ENCODE measurements around the gene SLC35B1. TPM values are rescaled to one million over a fixed set of nuclear protein-coding genes. Genes with fewer than 3 reads are reported as not detected.

Gene SLC35B1
- total RNA-seq, 1 donor from 2014 or later: 34.9 TPM

- DNase-seq (ENCODE audit: low read depth): no peak
Measured at GRCh38 chr17:49670641-49671040, 37.1 kb downstream of the SLC35B1 start.

DNA sequence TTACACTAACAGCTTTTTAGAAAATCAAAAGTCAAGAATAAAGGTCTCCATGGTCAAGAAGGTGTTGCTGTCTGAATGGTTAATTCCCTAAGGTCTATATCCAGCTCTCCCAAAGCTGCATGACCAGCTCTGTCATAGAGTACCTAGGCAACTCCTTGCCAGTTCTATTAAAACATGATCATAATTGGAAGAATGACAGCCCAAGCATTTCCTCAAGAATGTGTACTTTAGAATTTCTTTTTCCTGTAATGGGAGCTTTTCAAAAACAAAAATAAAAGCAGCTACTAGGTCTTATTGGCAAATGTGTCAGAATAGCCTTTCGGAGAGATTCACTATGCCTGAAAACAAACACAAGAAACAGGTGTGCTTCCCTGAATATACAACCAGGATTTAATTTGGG lies 37.8 kb downstream of the SLC35B1 start:
- no peak for DNase-seq (ENCODE audit: low read depth)

DNA sequence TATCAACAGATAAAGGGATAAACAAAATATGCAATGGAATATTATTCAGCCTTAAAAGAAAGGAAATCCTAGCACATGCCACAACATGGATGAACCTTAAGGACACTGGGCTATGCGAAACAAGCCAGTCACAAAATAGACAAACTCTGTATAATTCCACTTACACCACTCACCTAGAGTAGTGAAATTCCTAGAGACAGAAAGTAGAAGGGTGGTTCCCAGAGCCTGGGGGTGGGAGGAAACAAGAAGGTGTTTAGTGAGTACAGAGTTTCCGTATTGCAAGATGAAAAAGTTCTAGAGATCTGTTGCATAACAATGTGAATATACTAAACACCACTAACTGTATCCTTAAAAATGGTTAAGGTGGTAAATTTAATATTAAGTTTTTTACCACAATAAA lies 39.9 kb downstream of the SLC35B1 start:
- no peak for DNase-seq (ENCODE audit: low read depth)

- DNase-seq (ENCODE audit: low read depth): no peak
Measured at GRCh38 chr17:49664706-49665211, 43.0 kb downstream of the SLC35B1 start.

- no peak for DNase-seq (ENCODE audit: low read depth)
Measured at GRCh38 chr17:49659661-49660382, 47.9 kb downstream of the SLC35B1 start.

DNA sequence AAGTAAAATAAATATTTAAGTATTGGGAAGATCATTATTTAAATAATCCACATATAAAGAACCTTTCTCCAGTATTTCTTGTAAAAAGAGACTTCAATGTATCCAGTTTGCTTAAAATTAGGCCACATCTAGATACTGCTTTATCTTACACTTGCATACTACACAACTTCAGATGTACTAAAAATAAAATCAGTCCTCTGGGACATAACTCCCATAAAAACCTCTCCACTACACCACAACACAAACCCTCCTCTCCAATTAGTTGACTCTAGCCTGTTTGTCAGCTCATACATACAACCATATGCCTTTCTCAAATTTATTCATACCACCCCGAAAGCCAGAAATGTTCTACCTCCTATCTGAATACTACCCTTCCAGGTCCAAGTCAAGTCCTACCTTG lies 51.5 kb downstream of the SLC35B1 start:
- DNase-seq (ENCODE audit: low read depth): no peak

Other genes with a start within 250 kb of the SLC35B1 start
- gene NGFR, start 212.7 kb downstream of the SLC35B1 start, total RNA-seq: 0.25 TPM in 1 of 2 replicates, not detected in the other
- 0.10 TPM in 1 of 2 replicates, not detected in the other for gene NXPH3, start 132.1 kb downstream of the SLC35B1 start, total RNA-seq
- gene SPOP, start 29.9 kb downstream of the SLC35B1 start, total RNA-seq: 40.3 and 54.2 TPM in 2 replicates
- gene FAM117A, start 56.2 kb upstream of the SLC35B1 start, total RNA-seq: 3.1 and 6.0 TPM in 2 replicates
- gene KAT7, start 80.7 kb upstream of the SLC35B1 start, total RNA-seq: 21.0 and 47.6 TPM in 2 replicates
- not detected in 2 replicates for gene TAC4, start 140.1 kb upstream of the SLC35B1 start, total RNA-seq

All from renal cortical epithelial cell (primary cell).